Activated effector memory CD4-positive, alpha-beta T cell treated with anti-CD3 and anti-CD28 coated beads, Interleukin-2, amount 50 U/mL, for 16 hours (primary cell): ENCODE results near the gene TCF7L2.

Experiments
- DNase-seq: peaks from one replicate; pipeline ENCODE4 v3.0.0-alpha.2; 2020

The TCF7L2 gene

DNA sequence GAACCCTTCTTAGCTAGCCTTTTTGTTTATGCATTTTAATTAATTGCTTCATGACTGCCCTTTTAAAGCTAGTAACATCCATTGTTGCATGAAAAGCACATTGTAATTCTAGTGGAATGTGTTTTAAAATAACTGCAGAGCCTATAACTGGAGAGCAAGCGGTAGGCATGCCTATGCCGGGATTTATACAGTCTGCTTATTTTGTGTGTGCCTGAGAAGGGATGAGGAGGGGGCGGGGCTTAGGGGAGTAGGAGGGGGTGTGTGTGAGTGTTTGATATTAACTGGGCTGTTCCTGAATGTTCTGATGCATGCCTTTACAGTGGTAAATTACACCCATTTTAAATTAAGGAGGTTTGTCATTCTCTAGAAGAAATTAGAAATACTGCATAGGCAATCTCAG lies 208.1 kb downstream of the TCF7L2 start:
- DNase-seq: no peak

DNA sequence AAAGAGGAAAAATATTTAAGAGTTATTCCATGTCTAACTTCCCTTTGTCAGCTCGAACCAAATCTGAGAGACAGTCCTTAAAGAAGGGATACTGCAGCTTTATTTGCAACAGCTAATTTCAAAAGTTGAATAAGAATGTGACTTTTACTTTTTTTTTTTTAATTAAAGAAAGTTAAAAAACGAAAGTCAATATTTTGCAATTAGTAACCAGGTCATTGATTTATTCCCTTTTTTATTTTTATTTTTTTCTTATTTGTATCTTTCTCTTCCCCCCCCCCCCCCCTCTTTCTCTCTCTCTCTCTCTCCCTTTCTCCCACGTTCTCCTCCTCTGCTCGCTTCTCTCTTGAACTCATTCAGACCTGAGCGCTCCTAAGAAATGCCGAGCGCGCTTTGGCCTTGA lies 209.5 kb downstream of the TCF7L2 start:
- DNase-seq: no peak

DNA sequence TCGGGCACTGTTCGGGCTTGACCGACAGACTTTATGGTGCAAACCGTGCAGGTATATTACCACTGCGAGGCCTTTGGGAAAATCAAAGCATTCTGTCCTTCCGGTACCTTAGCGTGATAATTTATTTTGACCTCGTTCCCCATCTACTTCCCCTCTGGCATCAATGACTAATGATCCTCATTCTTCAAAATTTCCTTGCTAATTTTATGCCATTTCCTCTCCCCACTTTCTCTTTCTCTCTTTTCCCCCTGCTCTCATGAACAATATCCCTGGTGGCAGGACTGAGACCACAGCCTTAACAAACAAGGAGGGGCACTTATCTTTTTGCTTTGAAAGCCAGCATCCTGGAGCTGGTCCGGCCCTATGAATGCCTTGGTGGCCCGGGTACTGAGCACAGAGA lies 210.6 kb downstream of the TCF7L2 start:
- DNase-seq: no peak

DNA sequence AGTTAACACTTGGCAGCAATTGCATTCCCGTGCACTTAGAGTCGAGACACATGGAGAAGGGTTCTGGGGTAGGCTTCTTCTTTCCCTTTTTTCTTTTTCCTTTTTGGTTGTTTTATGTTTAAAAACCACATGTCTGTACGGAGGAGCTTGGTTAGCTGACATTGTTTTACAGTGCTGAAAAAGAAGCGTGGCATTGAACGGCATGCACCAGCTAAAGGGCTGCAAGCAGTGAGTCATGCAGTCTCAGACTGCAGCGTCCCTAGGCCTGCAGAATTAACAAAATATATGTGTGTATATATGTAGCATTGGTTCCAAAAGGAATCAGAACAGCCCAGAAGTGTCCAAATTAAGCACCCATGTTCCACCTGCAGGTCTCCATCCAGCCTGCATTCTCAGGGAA lies 211.0 kb downstream of the TCF7L2 start:
- no peak for DNase-seq

DNA sequence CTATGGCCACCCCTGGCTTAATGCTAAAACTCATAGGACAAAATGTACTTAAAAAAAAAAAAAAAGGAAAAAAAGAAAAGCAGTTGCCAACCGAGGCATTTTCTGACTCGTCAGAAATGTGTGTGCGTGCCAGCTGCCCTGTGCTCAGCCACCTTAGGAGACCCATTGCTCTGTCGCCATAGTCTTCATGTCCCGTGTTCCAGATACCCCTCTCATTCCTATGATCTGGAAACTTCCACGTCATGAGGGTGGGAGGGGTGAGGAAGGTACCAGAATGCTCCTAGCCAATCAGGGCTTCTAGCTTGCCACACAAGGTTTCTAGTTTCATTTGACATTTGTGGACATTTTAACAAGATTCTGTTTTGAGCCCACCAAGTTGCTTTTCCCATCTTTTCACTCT lies 212.9 kb downstream of the TCF7L2 start:
- no peak for DNase-seq

DNA sequence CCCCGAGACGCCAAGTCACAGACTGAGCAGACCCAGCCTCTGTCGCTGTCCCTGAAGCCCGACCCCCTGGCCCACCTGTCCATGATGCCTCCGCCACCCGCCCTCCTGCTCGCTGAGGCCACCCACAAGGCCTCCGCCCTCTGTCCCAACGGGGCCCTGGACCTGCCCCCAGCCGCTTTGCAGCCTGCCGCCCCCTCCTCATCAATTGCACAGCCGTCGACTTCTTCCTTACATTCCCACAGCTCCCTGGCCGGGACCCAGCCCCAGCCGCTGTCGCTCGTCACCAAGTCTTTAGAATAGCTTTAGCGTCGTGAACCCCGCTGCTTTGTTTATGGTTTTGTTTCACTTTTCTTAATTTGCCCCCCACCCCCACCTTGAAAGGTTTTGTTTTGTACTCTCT lies 215.6 kb downstream of the TCF7L2 start:
- DNase-seq: no peak

DNA sequence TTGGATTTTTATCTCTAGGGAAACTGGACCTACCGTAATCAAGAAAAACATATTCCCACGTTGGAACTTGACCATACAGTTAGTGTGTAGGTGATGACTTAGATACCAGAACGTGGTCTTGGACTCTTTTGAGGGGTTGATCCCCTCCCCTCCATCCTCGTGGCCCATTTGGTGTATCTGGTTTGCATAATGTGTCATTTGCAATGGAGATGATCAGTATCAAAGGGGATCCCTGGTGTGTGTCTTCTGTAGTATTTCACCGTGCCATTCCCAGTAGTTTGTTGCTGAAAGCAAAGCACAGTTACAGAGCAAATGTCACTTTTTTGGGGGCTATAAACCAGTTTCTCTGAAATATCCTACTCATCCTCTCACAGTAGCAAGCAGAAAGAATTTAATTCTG lies 217.7 kb downstream of the TCF7L2 start:
- DNase-seq: no peak

DNA sequence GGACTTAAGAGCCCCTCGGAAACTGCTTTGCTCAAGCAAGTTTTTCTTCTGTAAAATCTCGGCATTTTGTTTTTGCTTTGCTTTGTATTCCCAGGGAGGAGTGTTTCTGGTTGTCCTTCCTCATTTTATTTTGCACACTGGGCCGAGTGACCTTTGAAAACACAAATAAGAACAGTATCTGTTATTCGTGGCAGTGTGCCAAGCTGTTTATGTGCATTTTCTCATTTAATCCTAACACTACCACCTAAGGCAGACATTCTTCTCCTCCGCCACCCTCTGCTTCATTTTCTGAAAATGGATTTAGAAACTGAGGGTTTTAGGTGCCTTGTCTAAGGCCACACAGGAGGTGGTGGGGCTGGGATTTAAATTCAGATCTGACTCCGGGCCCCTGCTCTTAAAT lies 218.5 kb downstream of the TCF7L2 start:
- DNase-seq: no peak

DNA sequence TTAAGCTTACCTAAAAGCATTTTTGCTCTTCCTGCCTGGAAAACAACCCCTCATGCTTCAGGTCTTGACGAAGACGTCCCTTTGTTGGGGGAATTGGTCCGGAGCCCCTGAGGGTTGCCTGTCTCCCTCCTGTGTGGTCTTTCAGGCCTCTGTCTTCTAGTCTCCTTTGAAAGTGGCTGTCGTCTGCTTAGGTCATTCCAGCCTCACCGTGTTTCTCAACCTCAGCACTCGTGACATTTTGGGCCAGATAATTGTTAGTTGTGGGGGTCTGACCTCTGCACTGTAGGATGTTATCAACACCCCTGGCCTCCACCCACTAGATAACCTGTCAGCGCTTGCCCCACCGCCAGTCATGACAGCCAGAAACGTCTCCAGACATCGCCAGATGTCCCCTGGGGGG lies 219.1 kb downstream of the TCF7L2 start:
- no peak for DNase-seq

DNA sequence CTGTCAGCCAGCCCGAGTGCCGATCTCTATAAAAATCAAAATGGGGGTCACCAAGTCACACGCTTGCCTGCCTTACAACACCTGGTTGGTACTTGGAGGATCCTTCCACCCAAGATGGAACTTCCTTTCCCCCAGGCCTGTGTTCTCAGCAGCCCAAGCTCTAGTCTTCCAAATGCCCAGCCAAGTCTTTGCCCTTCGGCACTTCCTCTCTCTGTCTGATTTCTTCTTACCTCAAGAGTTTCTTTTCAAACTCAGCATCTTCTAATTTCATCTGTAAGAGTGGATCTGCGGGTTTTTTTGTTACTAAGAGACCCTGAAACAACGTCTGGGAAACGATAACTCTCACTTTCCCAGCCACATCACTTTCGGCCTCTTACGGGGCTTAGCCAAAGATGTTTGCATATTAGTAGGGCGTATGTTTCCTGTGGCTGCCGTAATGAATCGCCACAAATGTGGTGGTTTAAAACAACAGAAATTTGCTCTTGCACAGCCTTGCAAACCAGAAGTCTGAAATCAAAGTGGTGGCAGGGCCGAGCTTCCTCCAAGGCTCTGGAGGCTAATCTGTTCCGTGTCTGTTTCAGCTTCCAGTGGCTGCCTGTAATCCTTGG lies 219.9 kb downstream of the TCF7L2 start:
- DNase-seq: no peak

DNA sequence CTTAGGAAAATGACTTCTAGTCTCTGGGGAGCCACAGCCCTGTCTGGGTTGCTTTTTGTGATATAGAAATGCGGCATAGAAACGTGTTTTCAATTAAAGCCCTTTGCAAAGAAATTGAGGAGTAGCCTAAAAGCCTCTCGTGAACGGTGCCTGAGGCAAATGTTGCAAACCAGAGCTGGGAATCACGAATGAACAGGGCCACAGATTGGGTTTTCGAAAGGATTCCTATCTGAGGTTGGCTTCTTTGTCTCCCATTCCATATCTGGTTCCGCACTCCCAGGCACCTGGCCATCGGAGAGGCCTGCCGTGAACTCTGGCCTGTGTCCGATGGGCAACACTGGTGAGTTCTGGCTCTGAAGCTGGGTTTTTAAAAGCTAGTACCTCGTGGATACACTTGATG lies 221.6 kb downstream of the TCF7L2 start:
- no peak for DNase-seq

DNA sequence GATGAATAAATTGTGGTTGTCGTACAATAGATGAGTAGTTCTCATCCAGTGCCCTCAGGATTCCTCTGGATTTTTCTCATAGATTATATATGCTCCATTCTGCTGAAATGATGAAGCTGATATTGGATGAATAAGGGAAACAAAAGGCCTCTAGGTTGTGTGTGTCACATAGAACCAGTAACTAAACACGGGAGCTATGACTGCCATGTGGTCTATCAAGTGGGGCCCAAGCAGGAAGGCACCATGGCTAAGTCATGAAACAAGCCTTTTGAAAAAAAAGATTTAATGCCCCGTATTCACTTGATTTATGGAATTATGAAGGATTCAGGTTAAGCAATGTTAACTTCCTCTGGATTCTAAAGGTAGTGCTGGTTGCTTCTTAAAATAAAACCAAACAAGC lies 225.1 kb downstream of the TCF7L2 start:
- no peak for DNase-seq

DNA sequence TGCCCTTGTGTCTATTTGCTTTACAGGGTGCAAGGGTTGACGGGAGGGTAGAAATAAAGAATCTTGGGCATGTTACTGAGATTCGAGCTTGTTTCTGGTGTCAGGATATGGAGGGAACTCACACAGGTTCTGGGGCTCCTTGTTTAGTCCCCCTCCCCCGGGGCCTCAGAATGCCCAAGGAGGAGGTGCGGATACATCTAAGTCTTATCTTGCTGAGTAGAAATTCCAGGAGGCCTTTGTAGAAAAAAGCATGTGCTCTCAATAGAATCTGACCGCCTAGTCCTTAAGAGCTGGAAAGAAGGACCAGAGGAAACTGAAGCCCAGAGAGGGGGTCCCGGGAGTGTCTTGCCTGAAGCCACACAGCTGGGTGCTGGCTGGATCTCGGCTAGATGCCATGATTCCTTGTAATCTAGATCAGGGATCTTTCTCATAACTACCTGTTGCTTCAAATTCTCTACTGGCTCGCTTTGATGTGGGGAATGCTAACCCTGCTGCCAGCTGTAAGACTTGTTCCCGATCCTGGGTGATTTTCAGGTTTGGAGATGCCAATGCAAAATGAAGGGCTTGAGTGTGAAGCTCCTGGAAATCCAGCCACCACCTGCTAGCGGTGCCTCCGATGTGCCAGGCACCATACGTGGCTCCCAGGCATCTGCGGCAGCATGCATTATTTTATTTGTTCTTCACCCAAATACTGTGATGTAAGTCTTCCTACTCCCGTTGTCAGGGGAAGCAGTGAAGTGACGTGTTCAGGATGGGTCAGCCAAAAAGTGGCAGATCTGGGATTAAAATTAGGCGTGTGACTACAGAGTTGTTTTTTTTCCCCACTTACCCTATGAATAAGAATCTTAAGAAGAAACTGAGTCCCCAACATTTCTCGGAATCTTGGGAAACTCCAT lies 226.0 kb downstream of the TCF7L2 start:
- DNase-seq: no peak

DNA sequence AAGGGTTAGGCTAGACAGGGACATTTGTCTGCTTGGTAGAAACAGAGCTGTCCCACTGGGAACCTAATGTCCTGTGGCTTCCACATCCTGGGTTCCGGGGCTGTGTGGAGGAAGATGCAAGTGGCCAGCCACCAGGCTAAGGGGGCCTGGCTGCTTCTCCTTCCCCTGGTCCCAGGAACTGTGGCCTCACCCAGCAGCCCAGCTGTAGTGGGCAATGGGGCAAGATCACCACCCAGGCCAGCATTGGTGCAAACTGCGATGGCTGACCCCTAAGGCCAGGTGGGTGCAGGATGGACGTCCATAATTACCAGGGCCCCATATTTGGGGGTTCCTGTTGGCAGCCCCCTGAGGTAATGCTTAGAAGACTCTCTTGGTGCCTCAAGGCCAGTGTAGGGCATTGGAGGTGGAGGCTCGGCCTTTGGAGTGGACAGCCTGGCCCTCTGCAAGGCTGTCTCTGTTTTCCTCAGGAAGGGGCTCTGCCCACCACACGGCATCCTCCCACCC lies 226.7 kb downstream of the TCF7L2 start:
- no peak for DNase-seq

DNA sequence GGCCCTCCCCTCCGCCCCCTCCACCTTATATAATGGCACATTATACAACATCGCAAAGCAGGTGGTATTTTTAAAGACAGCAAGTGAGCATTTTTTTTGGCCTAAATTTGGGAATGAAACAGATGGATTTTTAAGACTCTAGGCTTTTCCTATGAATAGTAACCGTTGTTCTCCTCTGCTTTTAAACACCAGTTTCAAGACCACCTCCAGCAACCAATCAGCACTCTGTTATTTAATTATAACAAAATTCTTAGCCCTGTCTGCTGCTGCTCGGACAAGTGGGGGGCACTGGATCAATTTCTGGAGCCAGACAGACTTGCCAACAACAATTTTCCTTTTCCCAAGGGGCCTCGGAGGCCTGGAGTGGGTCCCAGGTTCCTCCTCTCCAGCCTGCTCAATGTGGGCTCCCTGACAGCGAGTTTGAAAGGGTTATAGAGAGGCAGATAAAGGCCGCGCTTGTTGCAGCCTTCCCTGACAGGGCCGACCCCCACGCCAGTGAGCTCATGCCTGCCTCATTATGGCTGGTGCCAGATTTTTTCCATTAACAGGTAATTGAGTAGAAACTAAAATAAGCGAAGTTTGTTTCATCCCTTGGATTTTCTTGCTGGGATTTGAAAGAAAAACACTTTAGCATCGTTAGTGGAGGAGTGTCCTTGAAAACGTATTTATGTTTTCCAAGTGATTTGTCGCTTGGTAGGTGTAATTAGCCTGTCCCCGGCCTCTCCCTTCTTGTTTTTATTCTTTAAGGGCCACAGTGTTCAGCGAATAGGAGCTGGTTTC lies 227.3 kb downstream of the TCF7L2 start:
- DNase-seq: no peak

DNA sequence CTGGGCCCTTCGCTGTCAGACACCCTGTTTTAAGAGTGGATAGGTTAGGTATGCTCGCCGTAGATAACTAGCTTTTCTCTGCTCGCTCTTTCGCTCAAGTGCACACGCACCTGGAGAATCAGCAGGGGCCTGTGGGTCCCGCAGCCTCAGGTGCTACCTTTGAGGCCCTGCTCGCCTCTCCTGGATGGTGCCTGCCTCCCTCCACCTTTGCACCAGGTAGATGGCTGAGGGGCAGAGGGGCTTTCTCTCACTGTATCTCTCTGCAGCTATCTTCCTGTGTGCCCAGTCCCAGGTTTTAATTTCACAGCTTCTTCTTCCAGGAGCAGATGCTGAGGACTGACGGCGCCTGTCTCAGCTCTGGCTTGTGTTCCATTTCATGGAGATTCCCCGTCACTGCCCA lies 227.9 kb downstream of the TCF7L2 start:
- no peak for DNase-seq

DNA sequence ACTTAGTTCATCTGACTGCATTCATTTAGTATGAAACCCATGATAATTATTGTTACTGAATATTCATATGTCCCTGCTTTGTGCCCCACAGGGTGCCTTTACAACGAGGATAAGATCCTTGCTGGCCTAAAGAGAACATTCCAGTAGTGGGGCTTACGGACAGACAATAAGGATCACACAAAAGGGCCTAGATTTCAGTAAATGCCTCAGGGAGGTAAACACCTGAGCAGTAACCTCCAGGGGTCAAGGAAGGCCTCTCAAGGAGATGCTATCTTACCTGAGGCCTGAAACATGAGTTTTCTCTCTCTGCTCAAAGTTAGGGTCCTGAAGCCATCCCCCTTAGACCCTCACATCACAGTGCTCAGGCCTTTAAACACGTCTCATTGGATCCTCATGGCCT lies 228.7 kb downstream of the TCF7L2 start:
- DNase-seq: no peak

DNA sequence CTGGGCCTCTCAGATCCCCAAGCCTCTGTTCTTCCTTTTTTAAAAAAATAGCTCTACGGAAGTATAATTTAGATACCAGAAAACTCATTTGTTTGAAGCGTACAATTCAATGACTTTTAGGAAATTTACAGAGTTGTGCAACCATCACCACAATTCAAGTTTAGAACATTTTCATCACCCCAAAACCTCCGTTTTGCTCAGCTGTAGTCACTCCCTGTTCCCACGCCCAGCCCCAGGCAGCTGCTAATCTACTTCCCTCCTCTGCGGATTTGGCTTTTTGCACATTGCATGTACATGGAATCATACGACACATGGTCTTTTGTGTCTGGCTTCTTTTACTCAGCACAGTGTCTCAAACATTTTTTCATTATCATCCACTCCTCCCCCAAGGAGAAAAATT lies 229.2 kb downstream of the TCF7L2 start:
- no peak for DNase-seq

DNA sequence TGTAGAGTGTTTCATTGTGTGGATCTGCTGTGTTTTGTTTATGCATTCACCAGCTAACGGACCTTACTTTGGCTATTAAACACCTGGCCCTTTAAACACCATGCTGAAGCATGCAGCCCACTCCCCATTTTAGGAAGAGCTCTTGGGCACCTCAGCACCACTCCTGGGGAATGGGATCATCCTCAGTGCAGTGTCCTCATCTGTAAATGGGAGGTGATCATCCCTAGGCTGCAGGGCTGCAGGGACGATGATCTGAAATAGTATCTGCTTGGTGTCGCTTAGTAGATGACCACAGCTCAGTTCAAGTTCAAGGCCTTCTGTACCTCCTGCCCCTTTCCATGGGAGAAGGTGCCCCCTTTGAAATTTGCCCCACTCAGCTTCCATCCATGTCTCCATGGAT lies 229.9 kb downstream of the TCF7L2 start:
- no peak for DNase-seq

DNA sequence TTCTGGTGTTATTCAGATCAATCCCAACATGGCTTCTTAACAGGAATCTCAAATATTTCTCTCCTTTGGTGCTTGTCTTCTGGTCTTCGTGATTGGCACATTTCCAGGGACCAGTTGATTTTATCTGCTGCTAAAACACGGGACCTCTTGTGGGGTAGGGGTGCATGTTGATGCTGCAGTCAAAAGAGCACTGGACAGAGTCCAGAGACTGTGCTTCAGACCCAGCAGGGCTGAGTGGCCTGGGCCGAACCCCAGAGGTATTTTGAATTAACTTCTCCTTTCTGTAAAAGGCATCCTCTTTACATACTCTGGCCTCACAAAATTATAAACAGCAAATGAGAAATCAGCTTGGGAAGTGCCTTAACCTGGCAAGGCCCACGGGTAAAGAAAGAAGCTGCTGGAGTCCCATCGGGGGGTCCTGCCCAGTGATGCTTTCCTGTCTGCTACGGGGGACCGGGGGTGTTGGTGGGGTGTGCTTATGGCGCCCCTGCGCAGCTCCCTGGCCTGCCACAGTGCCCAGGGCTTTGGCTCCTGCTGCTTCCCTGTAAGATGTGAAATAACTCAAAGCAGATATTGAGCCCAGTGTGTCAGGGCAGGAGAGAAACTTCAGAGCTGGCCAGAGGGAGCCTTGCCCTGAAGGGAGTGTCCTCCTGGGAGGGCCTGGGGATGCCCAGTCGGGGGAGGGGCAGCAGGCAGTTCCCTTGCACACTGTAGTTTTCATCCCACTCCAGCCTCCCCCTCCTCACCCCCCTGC lies 230.5 kb downstream of the TCF7L2 start:
- no peak for DNase-seq

DNA sequence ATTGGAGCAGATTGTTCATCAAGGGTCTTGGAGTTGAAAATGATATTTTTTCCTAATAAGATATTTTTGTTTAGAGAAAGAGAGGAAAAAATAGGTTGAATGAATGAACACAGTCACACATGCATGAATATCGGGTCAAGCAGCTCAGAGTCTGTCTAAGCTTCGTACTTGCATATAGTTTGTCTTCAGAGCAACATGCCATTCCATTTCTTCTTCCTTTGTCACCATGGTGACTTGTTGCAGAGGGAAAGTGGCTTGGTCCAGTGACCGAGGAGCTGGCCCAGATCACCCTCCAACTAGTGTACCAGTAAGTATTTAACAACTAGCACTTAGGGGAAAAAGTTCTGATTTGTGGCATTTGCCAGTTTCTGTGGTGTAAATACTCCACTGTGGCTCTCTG lies 232.1 kb downstream of the TCF7L2 start:
- no peak for DNase-seq

DNA sequence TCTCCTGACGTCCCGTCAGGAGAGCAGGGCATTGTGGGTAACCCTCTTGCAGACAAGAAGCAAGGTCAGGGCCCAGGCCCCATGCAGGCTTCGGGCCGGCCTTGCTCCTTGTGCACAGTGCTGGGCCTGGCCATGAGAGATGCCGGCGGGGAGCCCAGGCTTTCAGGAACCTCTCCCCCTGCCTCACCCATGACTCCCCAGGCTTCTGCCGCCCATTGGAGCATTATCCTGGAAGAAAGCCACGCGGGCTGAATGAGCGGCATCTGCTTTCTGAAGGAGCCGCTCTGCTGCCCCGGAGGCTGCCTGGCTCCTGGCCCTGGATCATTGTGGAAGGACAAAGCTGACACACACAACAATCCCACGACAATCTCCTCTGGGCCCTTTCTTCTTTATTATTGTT lies 233.5 kb downstream of the TCF7L2 start:
- DNase-seq: no peak
